IMR-90 (cell line): ENCODE measurements around the gene GADD45A. TPM values are rescaled to one million over a fixed set of nuclear protein-coding genes. Genes with fewer than 3 reads are reported as not detected.
A peak's percentile ranks its signal among the peaks of the same experiment; 100 is the strongest.

Experiments used
- ATAC-seq: fragments of 200-7000 bp; cut with Tn5 transposase; 2 replicates; pipeline ENCODE4 v1.9.1; 2020; ENCODE audit warnings: low read depth, mild to moderate bottlenecking, moderate library complexity
- BruUV-seq: library from RNA; stranded (reverse); fragments of 400-500 nt; replicated peaks from 2 replicates; lab custom pipeline; 2021; lab: Mats Ljungman, UMichigan
- CTCF ChIA-PET: fragments of 300-600 bp; formaldehyde crosslinking; extraction: SDS; loops from one replicate; lab custom pipeline; 2021; ENCODE audit warnings: antibody characterized with exemption; lab: Yijun Ruan, JAX
- POLR2A ChIA-PET: fragments of 300-600 bp; sonication (Branson Sonifier 250); formaldehyde crosslinking; loops from one replicate; lab custom pipeline; 2022; ENCODE audit warnings: antibody characterized with exemption; ENCODE audit not compliant: unreplicated experiment; lab: Charles Lee
- DNase-seq: peaks from one replicate; pipeline ENCODE4 v3.0.0; 2013
- H2AFZ ChIP-seq: replicated peaks from 2 replicates; pipeline ENCODE3; 2013; ENCODE audit warnings: low read length, mild to moderate bottlenecking; ENCODE audit not compliant: poor library complexity
- H2AK5ac ChIP-seq: 2 replicates; pipeline ENCODE4 v1.6.1; 2013; ENCODE audit warnings: low read depth, low read length, inconsistent platforms
- H2AK9ac ChIP-seq: replicated peaks from 2 replicates; pipeline ENCODE3; 2013; ENCODE audit warnings: mild to moderate bottlenecking, low read depth, low read length, moderate library complexity; ENCODE audit not compliant: poor library complexity
- H2BK120ac ChIP-seq: 2 replicates; pipeline ENCODE4 v1.6.1; 2013; ENCODE audit warnings: low read depth, low read length, inconsistent platforms
- H2BK15ac ChIP-seq: 3 replicates; pipeline ENCODE4 v1.6.1; 2013; ENCODE audit warnings: low read depth, low read length, inconsistent platforms
- H2BK20ac ChIP-seq: 2 replicates; pipeline ENCODE4 v1.6.1; 2013; ENCODE audit warnings: low read depth, mild to moderate bottlenecking, inconsistent platforms, low read length, moderate library complexity
- H2BK5ac ChIP-seq: 2 replicates; pipeline ENCODE4 v1.6.1; 2013; ENCODE audit warnings: mild to moderate bottlenecking, low read depth, low read length, inconsistent platforms; ENCODE audit not compliant: poor library complexity, severe bottlenecking
- H3K14ac ChIP-seq: replicated peaks from 2 replicates; pipeline ENCODE4 v1.6.1; 2013; ENCODE audit warnings: low read depth, low read length, inconsistent platforms
- H3K18ac ChIP-seq: 2 replicates; pipeline ENCODE4 v1.6.1; 2013; ENCODE audit warnings: low read depth, low read length, control low read depth
- H3K23ac ChIP-seq: 2 replicates; pipeline ENCODE4 v1.6.1; 2013; ENCODE audit warnings: low read depth, low read length, inconsistent platforms
- H3K27ac ChIP-seq: 2 replicates; pipeline ENCODE4 v1.5.1; 2013; ENCODE audit warnings: mild to moderate bottlenecking, control low read depth, low read length; ENCODE audit not compliant: insufficient read depth
- H3K27me3 ChIP-seq: 2 replicates; pipeline ENCODE4 v1.6.1; 2013; ENCODE audit warnings: low read length; ENCODE audit not compliant: control insufficient read depth, insufficient read depth
- H3K36me3 ChIP-seq: 2 replicates; pipeline ENCODE4 v1.6.1; 2013; ENCODE audit warnings: low read length, mixed read lengths; ENCODE audit not compliant: control insufficient read depth, insufficient read depth
- H3K4ac ChIP-seq: 2 replicates; pipeline ENCODE4 v1.6.1; 2013; ENCODE audit warnings: low read depth, low read length, inconsistent platforms
- H3K4me1 ChIP-seq: 2 replicates; pipeline ENCODE4 v1.6.1; 2013; ENCODE audit warnings: low read length, mixed read lengths; ENCODE audit not compliant: control insufficient read depth, insufficient read depth
- H3K4me2 ChIP-seq: 2 replicates; pipeline ENCODE4 v1.6.1; 2013; ENCODE audit warnings: low read depth, mild to moderate bottlenecking, control low read depth, low read length, moderate library complexity
- H3K4me3 ChIP-seq: 2 replicates; pipeline ENCODE4 v1.5.1; 2013; ENCODE audit warnings: low read depth, mild to moderate bottlenecking, control low read depth, low read length, moderate library complexity; ENCODE audit not compliant: insufficient read depth
- H3K56ac ChIP-seq: 2 replicates; pipeline ENCODE4 v1.6.1; 2013; ENCODE audit warnings: low read length, inconsistent platforms; ENCODE audit not compliant: insufficient read depth; ENCODE audit errors: extremely low read depth
- H3K79me1 ChIP-seq, 2 experiments: 2 replicates each; pipeline ENCODE4 v1.6.1; 2013; ENCODE audit warnings: low read length in 2 of 2, inconsistent platforms in 1 of 2, low read depth in 1 of 2
- H3K9ac ChIP-seq: 2 replicates; pipeline ENCODE4 v1.6.1; 2013; ENCODE audit warnings: low read depth, low read length, control low read depth
- H3K9me1 ChIP-seq: 2 replicates; pipeline ENCODE4 v1.6.1; 2013; ENCODE audit warnings: low read length, inconsistent platforms; ENCODE audit not compliant: insufficient read depth
- H3K9me3 ChIP-seq: 2 replicates; pipeline ENCODE4 v1.6.1; 2013; ENCODE audit warnings: low read length; ENCODE audit not compliant: control insufficient read depth, insufficient read depth
- H4K20me1 ChIP-seq: 2 replicates; pipeline ENCODE4 v1.6.1; 2013; ENCODE audit warnings: low read length, inconsistent platforms; ENCODE audit not compliant: insufficient read depth
- H4K5ac ChIP-seq: 2 replicates; pipeline ENCODE4 v1.6.1; 2013; ENCODE audit warnings: mild to moderate bottlenecking, low read depth, low read length, control low read depth
- H4K8ac ChIP-seq, 2 experiments: 2 replicates each; pipeline ENCODE4 v1.6.1; 2013; ENCODE audit warnings: low read depth in 2 of 2, low read length in 2 of 2, control low read depth in 1 of 2, inconsistent platforms in 1 of 2
- H4K91ac ChIP-seq: 2 replicates; pipeline ENCODE4 v1.6.1; 2013; ENCODE audit warnings: low read depth, low read length, inconsistent platforms; ENCODE audit not compliant: insufficient read depth
- BHLHE40 ChIP-seq: fragments of 150-350 bp; IDR thresholded peaks from 2 replicates; pipeline ENCODE4 v1.6.1; 2016; ENCODE audit warnings: mild to moderate bottlenecking, low read depth, low read length
- CEBPB ChIP-seq: IDR thresholded peaks from 2 replicates; pipeline ENCODE4 v1.6.1; 2012; ENCODE audit warnings: low read depth, low read length, improper control_type of control experiment
- CHD1 ChIP-seq: IDR thresholded peaks from 2 replicates; pipeline ENCODE4 v1.6.1; 2012; ENCODE audit warnings: low read depth, low read length, improper control_type of control experiment
- FOS ChIP-seq: fragments of 150-350 bp; IDR thresholded peaks from 2 replicates; pipeline ENCODE4 v1.6.1; 2016; ENCODE audit warnings: low read depth, low read length
- MAFK ChIP-seq: IDR thresholded peaks from 2 replicates; pipeline ENCODE4 v1.6.1; 2012; ENCODE audit warnings: low read depth, low read length, improper control_type of control experiment
- MAZ ChIP-seq: IDR thresholded peaks from 2 replicates; pipeline ENCODE4 v1.6.1; 2012; ENCODE audit warnings: low read depth, mild to moderate bottlenecking, low read length, improper control_type of control experiment, moderate library complexity, borderline replicate concordance
- NFE2L2 ChIP-seq: fragments of 150-350 bp; IDR thresholded peaks from 2 replicates; pipeline ENCODE4 v1.6.1; 2016; ENCODE audit warnings: low read depth, mild to moderate bottlenecking, low read length
- POLR2A ChIP-seq: IDR thresholded peaks from 2 replicates; pipeline ENCODE4 v1.6.1; 2012; ENCODE audit warnings: mild to moderate bottlenecking, low read depth, low read length
- RAD21 ChIP-seq: IDR thresholded peaks from 2 replicates; pipeline ENCODE4 v1.6.1; 2012; ENCODE audit warnings: low read length, improper control_type of control experiment
- RCOR1 ChIP-seq: IDR thresholded peaks from 2 replicates; pipeline ENCODE4 v1.6.1; 2012; ENCODE audit warnings: mild to moderate bottlenecking, low read length, improper control_type of control experiment; ENCODE audit not compliant: insufficient replicate concordance
- RFX5 ChIP-seq: IDR thresholded peaks from 2 replicates; pipeline ENCODE4 v1.8.0; 2012; ENCODE audit warnings: low read depth, mild to moderate bottlenecking, low read length, moderate library complexity
- SMC3 ChIP-seq: fragments of 150-350 bp; IDR thresholded peaks from 2 replicates; pipeline ENCODE4 v1.6.1; 2016; ENCODE audit warnings: low read depth, mild to moderate bottlenecking, antibody characterized with exemption, low read length, moderate library complexity
- WGBS, 2 experiments: methylation state at CpG; one replicate each; pipeline versions ENCODE4 v1.1.5 to v1.1.7; 2013; ENCODE audit warnings: missing lambda C conversion rate in 2 of 2; ENCODE audit not compliant: insufficient read length in 1 of 2; ENCODE audit errors: extremely low coverage in 2 of 2; 5-methylcytosine and 5-hydroxymethylcytosine counted together
- dilution Hi-C: fragments of 300-500 bp; cut with HindIII; formaldehyde crosslinking; loops from one replicate; pipeline ENCODE4 v1.14.3; 2018; ENCODE audit warnings: low sequenced_read_pairs; ENCODE audit not compliant: unreplicated experiment
- in situ Hi-C: fragments of 300-500 bp; cut with MboI; formaldehyde crosslinking; loops from 3 replicates; pipeline ENCODE4 v1.14.3; 2019; ENCODE audit warnings: low sequenced_read_pairs, inconsistent platforms, mixed read lengths
- intact Hi-C: fragments of 100-400 bp; cut with micrococcal nuclease; formaldehyde crosslinking; loops from 2 replicates; pipeline ENCODE4 v1.10.0; 2022
- polyA plus RNA-seq, 3 experiments: library from polyadenylated mRNA; depleted of rRNA; stranded (reverse); fragments of >200 nt; gene quantifications; 2 replicates each; pipeline ENCODE4 v1.2.3, GENCODE V29; 2012; ENCODE audit warnings: low replicate concordance in 1 of 3
- total RNA-seq: library from RNA; depleted of rRNA; stranded (reverse); fragments of >200 nt; gene quantifications from 2 replicates; pipeline ENCODE4 v1.2.3, GENCODE V29; 2012
- TF ChIP-seq, protein P1 (sequence below): fragments of 150-350 bp; IDR thresholded peaks from 2 replicates; pipeline ENCODE4 v1.6.1; 2016; ENCODE audit warnings: low read depth, mild to moderate bottlenecking, low read length, moderate library complexity, borderline replicate concordance
- TF ChIP-seq, protein P2 (sequence below): fragments of 150-350 bp; IDR thresholded peaks from 2 replicates; pipeline ENCODE4 v1.6.1; 2017; ENCODE audit warnings: mild to moderate bottlenecking, antibody characterized with exemption, low read length, low read depth
- TF ChIP-seq, protein P3 (sequence below): conservative IDR thresholded peaks from 2 replicates; pipeline ENCODE4 v1.5.1; 2012; ENCODE audit warnings: mild to moderate bottlenecking, low read depth, low read length, improper control_type of control experiment

GADD45A gene
- total and polyA plus RNA-seq, 2 of the 4 experiments (the other 2 are of a cell fraction): 10.9 to 114 TPM

DNA sequence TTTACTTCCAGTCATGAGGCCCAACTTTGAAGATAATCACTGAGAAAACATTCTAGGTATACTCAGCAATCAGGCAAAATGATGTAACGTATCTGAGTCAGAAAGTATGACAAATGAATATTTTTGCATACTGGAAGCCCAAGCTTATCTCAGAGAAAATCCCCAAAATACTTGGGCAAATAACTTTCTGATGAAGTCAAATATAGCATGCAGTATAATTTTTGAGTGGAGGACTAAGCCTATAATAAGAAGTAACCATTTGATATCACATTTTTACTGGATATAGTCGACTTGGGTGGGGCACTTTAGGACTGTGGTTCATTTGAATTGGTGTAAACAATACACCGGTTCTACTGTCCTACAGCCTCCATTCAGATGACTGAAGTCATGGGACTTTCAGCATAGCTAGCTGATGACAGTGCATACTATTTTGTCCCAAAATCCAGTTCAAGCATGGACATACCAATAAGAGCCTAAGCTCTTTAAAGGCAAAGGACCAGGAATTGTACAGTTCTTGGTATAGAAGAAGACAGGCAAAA lies 2.3 kb upstream of the GADD45A start:
- POLR2A ChIA-PET: no interaction called here
- ATAC-seq (peak; percentile 0), DNase-seq (peak; percentile 94)
- peak overlapping the region; percentile 38; the same call in 1 of the 2 replicates for H2AK5ac ChIP-seq
- H3K56ac ChIP-seq: peak overlapping the region; percentile 51
- H2AFZ ChIP-seq: no peak overlapping the region
- H2BK5ac ChIP-seq: peak overlapping the region; percentile 76
- H3K9me1 ChIP-seq: peaks cover 3% of the 10 kb centered on the region
- H2BK120ac ChIP-seq: peak overlapping the region; percentile 41
- H3K4me2 ChIP-seq: peak overlapping the region; percentile 97; the same call in 1 of the 2 replicates
- in situ Hi-C loops (loop anchor here (25.0 kb wide), 1 partner anchor 120 kb away; no protein-coding TSS in a partner anchor), dilution Hi-C loops (no loop called here), intact Hi-C loops (no loop called here)
- H3K18ac ChIP-seq: peak overlapping the region; percentile 85; the same call in 1 of the 2 replicates
- H3K27me3 ChIP-seq: no peaks in the 10 kb centered on the region
- H3K4me3 ChIP-seq: no peak overlapping the region
- no peak overlapping the region for H2AK9ac ChIP-seq
- peak overlapping the region; percentile 27; the same call in 1 of the 2 replicates for H2BK20ac ChIP-seq
- H3K14ac ChIP-seq: no peak overlapping the region
- peak overlapping the region; percentile 61; the same call in 1 of the 3 replicates for H2BK15ac ChIP-seq
- CTCF ChIA-PET: interaction anchor here (0.6 to 1.5 kb wide), 5 partner anchors 66 to 148 kb away, joined by 3 to 6 read pairs (median 5); no protein-coding TSS in a partner anchor
- no CpG with 5 or more reads among the region's 3 CpGs for WGBS, 2 experiments
- 0 out of 2 replicates have a peak overlapping the region, but pooled peaks have one; percentile 10 for H4K91ac ChIP-seq
- H3K23ac ChIP-seq: peak overlapping the region; percentile 30; the same call in 1 of the 2 replicates
- H3K9me3 ChIP-seq: no peaks in the 10 kb centered on the region
- H3K36me3 ChIP-seq: peaks cover 7% of the 10 kb centered on the region
- no peak overlapping the region for H3K27ac ChIP-seq
- H3K4me1 ChIP-seq: peaks cover 8% of the 10 kb centered on the region
- peaks cover 12% of the 10 kb centered on the region for H4K20me1 ChIP-seq
- peak overlapping the region in 1 of 2 experiments; percentile 34; a peak in 1 of 4 replicates for H4K8ac ChIP-seq
- H4K5ac ChIP-seq: no peak overlapping the region
- peak overlapping the region; percentile 21; the same call in 1 of the 2 replicates for H3K4ac ChIP-seq
- no TSS peak for BruUV-seq
- H3K9ac ChIP-seq: no peak overlapping the region
- H3K79me1 ChIP-seq: peaks cover 3 to 18% of the 10 kb centered on the region in 2 experiments; a peak in 2 of 4 replicates
- TF ChIP-seq, protein P1, sequence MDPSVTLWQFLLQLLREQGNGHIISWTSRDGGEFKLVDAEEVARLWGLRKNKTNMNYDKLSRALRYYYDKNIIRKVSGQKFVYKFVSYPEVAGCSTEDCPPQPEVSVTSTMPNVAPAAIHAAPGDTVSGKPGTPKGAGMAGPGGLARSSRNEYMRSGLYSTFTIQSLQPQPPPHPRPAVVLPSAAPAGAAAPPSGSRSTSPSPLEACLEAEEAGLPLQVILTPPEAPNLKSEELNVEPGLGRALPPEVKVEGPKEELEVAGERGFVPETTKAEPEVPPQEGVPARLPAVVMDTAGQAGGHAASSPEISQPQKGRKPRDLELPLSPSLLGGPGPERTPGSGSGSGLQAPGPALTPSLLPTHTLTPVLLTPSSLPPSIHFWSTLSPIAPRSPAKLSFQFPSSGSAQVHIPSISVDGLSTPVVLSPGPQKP: no peak
- peak; percentile 77 for TF ChIP-seq FOS
- peak; percentile 91 for TF ChIP-seq CEBPB
- no peak for TF ChIP-seq MAZ
- TF ChIP-seq RCOR1: no peak
- no peak for TF ChIP-seq POLR2A
- TF ChIP-seq RFX5: no peak
- TF ChIP-seq, protein P2, sequence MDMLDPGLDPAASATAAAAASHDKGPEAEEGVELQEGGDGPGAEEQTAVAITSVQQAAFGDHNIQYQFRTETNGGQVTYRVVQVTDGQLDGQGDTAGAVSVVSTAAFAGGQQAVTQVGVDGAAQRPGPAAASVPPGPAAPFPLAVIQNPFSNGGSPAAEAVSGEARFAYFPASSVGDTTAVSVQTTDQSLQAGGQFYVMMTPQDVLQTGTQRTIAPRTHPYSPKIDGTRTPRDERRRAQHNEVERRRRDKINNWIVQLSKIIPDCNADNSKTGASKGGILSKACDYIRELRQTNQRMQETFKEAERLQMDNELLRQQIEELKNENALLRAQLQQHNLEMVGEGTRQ: no peak
- TF ChIP-seq RAD21: no peak
- peak; percentile 65; the same call in 1 of the 2 replicates for TF ChIP-seq NFE2L2
- no peak for TF ChIP-seq BHLHE40
- TF ChIP-seq MAFK: peak; percentile 75
- TF ChIP-seq, protein P3, sequence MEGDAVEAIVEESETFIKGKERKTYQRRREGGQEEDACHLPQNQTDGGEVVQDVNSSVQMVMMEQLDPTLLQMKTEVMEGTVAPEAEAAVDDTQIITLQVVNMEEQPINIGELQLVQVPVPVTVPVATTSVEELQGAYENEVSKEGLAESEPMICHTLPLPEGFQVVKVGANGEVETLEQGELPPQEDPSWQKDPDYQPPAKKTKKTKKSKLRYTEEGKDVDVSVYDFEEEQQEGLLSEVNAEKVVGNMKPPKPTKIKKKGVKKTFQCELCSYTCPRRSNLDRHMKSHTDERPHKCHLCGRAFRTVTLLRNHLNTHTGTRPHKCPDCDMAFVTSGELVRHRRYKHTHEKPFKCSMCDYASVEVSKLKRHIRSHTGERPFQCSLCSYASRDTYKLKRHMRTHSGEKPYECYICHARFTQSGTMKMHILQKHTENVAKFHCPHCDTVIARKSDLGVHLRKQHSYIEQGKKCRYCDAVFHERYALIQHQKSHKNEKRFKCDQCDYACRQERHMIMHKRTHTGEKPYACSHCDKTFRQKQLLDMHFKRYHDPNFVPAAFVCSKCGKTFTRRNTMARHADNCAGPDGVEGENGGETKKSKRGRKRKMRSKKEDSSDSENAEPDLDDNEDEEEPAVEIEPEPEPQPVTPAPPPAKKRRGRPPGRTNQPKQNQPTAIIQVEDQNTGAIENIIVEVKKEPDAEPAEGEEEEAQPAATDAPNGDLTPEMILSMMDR: no peak
- no peak for TF ChIP-seq CHD1
- no peak for TF ChIP-seq SMC3
